C4-2B (cell line): ENCODE results near the gene POU2F1.

ENCODE experiments used
- CTCF ChIP-seq: fragments of 450-650 bp; conservative IDR thresholded peaks from 2 replicates; pipeline ENCODE4 v1.5.1; 2017; ENCODE audit warnings: mild to moderate bottlenecking
- ZFX ChIP-seq: fragments of 450-650 bp; IDR thresholded peaks from 2 replicates; pipeline ENCODE4 v1.6.1; 2017

- TF ChIP-seq ZFX: no peak
- no peak for TF ChIP-seq CTCF
Measured at GRCh38 chr1:167454304-167454893, 233.7 kb downstream of the POU2F1 start.
